ENCODE measurements around the gene PCDH15. TPM values are rescaled to one million over a fixed set of nuclear protein-coding genes. Genes with fewer than 3 reads are reported as not detected.

Gene PCDH15
- total RNA-seq, 2 donors from 2014 or later = 0.58 to 0.95 TPM

GRCh38 chr10:53898532-53898931, 902.5 kb downstream of the PCDH15 start:
- H3K4me3 ChIP-seq (ENCODE audit: low read length) = no peak overlapping the region
- H3K36me3 ChIP-seq (ENCODE audit: control insufficient read depth, insufficient read depth, low read length) = no peaks in the 10 kb centered on the region
- no peak for TF ChIP-seq CTCF (conservative IDR thresholded peaks at IDR 0.05)
- Mint-ChIP-seq H3K4me3 (no peak overlapping the region), H3K9me3 (no peaks in the 10 kb centered on the region), H3K27ac (no peak overlapping the region), H3K4me1 (no peaks in the 10 kb centered on the region), H3K36me3 (ENCODE audit: low read depth) (no peaks in the 10 kb centered on the region), H3K27me3 (ENCODE audit: insufficient read depth) (no peaks in the 10 kb centered on the region)
- no peaks in the 10 kb centered on the region for H3K27me3 ChIP-seq (ENCODE audit: control insufficient read depth, insufficient read depth, low read length, poor library complexity, severe bottlenecking)
- no peaks in the 10 kb centered on the region for H3K9me3 ChIP-seq (ENCODE audit: control insufficient read depth, low read length)
- WGBS, 2 experiments (ENCODE audit: insufficient coverage in 1 of 2, insufficient read length in 1 of 2) = 73% methylated on average over 1 of the region's 1 CpG; no CpG with 5 or more reads in 1 of the 2 experiments
- no peak for DNase-seq
- no peak overlapping the region for H3K9ac ChIP-seq (ENCODE audit: extremely low read depth, low read length, poor library complexity, severe bottlenecking)
- no peak overlapping the region for H3K27ac ChIP-seq (ENCODE audit: low read depth, low read length)
- H3K4me1 ChIP-seq (ENCODE audit: control insufficient read depth, insufficient read depth, low read length) = no peaks in the 10 kb centered on the region

GRCh38 chr10:53894145-53894544, 906.9 kb downstream of the PCDH15 start:
- Mint-ChIP-seq H3K27me3 (ENCODE audit: insufficient read depth) (no peaks in the 10 kb centered on the region), H3K36me3 (ENCODE audit: low read depth) (no peaks in the 10 kb centered on the region), H3K4me3 (no peak overlapping the region), H3K9me3 (no peaks in the 10 kb centered on the region), H3K27ac (no peak overlapping the region), H3K4me1 (no peaks in the 10 kb centered on the region)
- Histone ChIP-seq H3K9ac (ENCODE audit: extremely low read depth, low read length, poor library complexity, severe bottlenecking) (no peak overlapping the region), H3K4me1 (ENCODE audit: control insufficient read depth, insufficient read depth, low read length) (no peaks in the 10 kb centered on the region), H3K27me3 (ENCODE audit: control insufficient read depth, insufficient read depth, low read length, poor library complexity, severe bottlenecking) (no peaks in the 10 kb centered on the region), H3K4me3 (ENCODE audit: low read length) (no peak overlapping the region), H3K27ac (ENCODE audit: low read depth, low read length) (no peak overlapping the region), H3K9me3 (ENCODE audit: control insufficient read depth, low read length) (no peaks in the 10 kb centered on the region), H3K36me3 (ENCODE audit: control insufficient read depth, insufficient read depth, low read length) (no peaks in the 10 kb centered on the region)
- no peak for DNase-seq
- WGBS, 2 experiments (ENCODE audit: insufficient coverage in 1 of 2, insufficient read length in 1 of 2) = 91 to 100% methylated on average over 3 to 5 of the region's 5 CpGs
- no peak for TF ChIP-seq CTCF (conservative IDR thresholded peaks at IDR 0.05)

GRCh38 chr10:53893061-53893460, 908.0 kb downstream of the PCDH15 start:
- no peak for DNase-seq
- Histone ChIP-seq H3K4me1 (ENCODE audit: control insufficient read depth, insufficient read depth, low read length) (no peaks in the 10 kb centered on the region), H3K27me3 (ENCODE audit: control insufficient read depth, insufficient read depth, low read length, poor library complexity, severe bottlenecking) (no peaks in the 10 kb centered on the region), H3K4me3 (ENCODE audit: low read length) (no peak overlapping the region), H3K27ac (ENCODE audit: low read depth, low read length) (no peak overlapping the region), H3K9ac (ENCODE audit: extremely low read depth, low read length, poor library complexity, severe bottlenecking) (no peak overlapping the region), H3K36me3 (ENCODE audit: control insufficient read depth, insufficient read depth, low read length) (no peaks in the 10 kb centered on the region), H3K9me3 (ENCODE audit: control insufficient read depth, low read length) (no peaks in the 10 kb centered on the region)
- 100% methylated on average over 1 of the region's 1 CpG; no CpG with 5 or more reads in 1 of the 2 experiments for WGBS, 2 experiments (ENCODE audit: insufficient coverage in 1 of 2, insufficient read length in 1 of 2)
- H3K27ac Mint-ChIP-seq = no peak overlapping the region
- H3K9me3 Mint-ChIP-seq = no peaks in the 10 kb centered on the region
- TF ChIP-seq CTCF (conservative IDR thresholded peaks at IDR 0.05) = no peak
- no peak overlapping the region for H3K4me3 Mint-ChIP-seq
- no peaks in the 10 kb centered on the region for H3K4me1 Mint-ChIP-seq
- no peaks in the 10 kb centered on the region for H3K27me3 Mint-ChIP-seq (ENCODE audit: insufficient read depth)
- H3K36me3 Mint-ChIP-seq (ENCODE audit: low read depth) = no peaks in the 10 kb centered on the region

All from endodermal cell (in vitro differentiated cells).